ENCODE measurements around the gene ADGRV1.

DNA sequence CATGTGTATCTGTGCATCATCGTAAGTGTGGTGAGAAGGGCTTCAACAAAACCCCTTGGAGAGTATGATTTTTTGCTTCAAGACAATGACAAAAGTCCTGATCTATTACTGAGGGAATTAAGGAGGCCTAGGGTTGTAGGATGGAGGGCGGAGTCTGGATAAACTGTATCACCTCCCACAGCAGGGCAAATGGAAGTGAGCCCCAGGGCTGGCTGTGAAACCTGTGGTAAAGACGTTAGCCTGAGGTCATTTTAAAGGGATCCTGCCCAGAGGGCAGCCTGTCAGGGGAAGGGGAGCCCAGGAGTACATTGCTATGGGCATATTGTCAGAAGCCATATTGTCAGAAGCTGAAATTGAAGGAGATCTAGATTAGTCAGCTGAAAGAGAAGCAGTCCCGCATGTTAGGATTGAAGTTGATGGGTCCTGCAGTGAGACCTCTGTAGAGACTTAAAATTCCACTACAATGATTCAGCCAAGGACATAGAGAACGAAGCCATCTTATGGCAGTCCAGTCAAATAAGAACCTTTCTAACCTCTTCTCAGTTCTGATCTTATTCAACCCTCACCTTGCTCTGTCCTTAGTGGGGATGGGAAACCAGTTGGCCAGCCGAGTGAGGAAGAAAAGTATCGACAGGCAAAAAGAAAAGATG lies 26.9 kb downstream of the ADGRV1 start:
- TF ChIP-seq, protein P1, sequence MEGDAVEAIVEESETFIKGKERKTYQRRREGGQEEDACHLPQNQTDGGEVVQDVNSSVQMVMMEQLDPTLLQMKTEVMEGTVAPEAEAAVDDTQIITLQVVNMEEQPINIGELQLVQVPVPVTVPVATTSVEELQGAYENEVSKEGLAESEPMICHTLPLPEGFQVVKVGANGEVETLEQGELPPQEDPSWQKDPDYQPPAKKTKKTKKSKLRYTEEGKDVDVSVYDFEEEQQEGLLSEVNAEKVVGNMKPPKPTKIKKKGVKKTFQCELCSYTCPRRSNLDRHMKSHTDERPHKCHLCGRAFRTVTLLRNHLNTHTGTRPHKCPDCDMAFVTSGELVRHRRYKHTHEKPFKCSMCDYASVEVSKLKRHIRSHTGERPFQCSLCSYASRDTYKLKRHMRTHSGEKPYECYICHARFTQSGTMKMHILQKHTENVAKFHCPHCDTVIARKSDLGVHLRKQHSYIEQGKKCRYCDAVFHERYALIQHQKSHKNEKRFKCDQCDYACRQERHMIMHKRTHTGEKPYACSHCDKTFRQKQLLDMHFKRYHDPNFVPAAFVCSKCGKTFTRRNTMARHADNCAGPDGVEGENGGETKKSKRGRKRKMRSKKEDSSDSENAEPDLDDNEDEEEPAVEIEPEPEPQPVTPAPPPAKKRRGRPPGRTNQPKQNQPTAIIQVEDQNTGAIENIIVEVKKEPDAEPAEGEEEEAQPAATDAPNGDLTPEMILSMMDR (IDR thresholded peaks at IDR 0.05) = no peak
- TF ChIP-seq POLR2A (IDR thresholded peaks at IDR 0.05) = no peak
